ENCODE data around the gene ZMIZ2. TPM values are rescaled to one million over a fixed set of nuclear protein-coding genes. Genes with fewer than 3 reads are reported as not detected.

Gene ZMIZ2
- total and polyA plus RNA-seq, 2 experiments from 2014 or later, result 15.5 to 46.1 TPM

DNA sequence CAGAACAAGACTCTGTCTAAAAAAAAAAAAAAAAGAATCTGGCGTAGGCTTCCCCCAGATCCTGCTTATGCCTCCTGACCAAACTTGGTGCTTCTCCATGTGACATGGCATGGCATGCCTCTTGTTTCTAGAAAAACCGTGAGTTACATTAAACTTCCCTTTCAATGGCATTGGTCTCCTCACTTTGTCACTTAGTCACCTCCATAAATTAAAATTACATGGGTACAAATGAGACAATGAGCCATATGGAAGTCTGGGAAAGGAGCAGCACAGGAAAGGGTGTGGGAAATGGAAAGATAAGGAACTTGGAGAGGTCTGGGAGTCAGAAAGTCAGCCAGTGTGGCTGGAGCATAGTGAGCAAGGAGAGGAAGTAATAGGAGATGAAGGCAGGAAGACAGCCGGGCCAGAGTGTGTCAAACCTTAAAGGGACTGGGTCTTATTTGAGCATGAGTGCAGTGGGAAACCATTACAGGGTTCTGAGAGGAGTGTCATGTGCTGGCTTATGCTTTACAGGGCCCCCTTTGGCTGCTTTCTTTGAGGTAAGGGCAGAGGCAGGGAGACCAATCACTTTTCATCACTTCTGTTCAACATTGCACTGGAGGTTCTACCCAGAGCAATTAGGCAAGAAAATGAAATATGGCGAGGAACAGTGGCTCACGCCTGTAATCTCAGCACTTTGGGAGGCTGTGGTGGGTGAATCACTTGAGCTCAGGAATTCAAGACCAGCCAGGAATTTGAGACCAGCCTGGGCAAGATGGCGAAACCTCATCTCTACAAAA is 21.3 kb upstream of the ZMIZ2 start:
- H3K79me2 ChIP-seq (replicated peaks; ENCODE audit: insufficient read depth), result no peaks in the 10 kb centered on the region
- no peak overlapping the region for H3K27ac Mint-ChIP-seq
- H3K36me3 ChIP-seq (ENCODE audit: insufficient read depth), result no peaks in the 10 kb centered on the region
- no peaks in the 10 kb centered on the region for H4K20me1 ChIP-seq (replicated peaks; ENCODE audit: insufficient read depth)
- H3K27me3 ChIP-seq (ENCODE audit: insufficient read depth), result no peaks in the 10 kb centered on the region
- H3K4me1 ChIP-seq (ENCODE audit: insufficient read depth), result no peaks in the 10 kb centered on the region
- no peak overlapping the region for H3K4me3 Mint-ChIP-seq
- no peak for TF ChIP-seq CREB1 (CRISPR knock-in tag; IDR thresholded peaks at IDR 0.05; ENCODE audit: low read depth)
- TF ChIP-seq NANOG (IDR thresholded peaks at IDR 0.05; ENCODE audit: borderline replicate concordance), result no peak
- TF ChIP-seq, protein P1, sequence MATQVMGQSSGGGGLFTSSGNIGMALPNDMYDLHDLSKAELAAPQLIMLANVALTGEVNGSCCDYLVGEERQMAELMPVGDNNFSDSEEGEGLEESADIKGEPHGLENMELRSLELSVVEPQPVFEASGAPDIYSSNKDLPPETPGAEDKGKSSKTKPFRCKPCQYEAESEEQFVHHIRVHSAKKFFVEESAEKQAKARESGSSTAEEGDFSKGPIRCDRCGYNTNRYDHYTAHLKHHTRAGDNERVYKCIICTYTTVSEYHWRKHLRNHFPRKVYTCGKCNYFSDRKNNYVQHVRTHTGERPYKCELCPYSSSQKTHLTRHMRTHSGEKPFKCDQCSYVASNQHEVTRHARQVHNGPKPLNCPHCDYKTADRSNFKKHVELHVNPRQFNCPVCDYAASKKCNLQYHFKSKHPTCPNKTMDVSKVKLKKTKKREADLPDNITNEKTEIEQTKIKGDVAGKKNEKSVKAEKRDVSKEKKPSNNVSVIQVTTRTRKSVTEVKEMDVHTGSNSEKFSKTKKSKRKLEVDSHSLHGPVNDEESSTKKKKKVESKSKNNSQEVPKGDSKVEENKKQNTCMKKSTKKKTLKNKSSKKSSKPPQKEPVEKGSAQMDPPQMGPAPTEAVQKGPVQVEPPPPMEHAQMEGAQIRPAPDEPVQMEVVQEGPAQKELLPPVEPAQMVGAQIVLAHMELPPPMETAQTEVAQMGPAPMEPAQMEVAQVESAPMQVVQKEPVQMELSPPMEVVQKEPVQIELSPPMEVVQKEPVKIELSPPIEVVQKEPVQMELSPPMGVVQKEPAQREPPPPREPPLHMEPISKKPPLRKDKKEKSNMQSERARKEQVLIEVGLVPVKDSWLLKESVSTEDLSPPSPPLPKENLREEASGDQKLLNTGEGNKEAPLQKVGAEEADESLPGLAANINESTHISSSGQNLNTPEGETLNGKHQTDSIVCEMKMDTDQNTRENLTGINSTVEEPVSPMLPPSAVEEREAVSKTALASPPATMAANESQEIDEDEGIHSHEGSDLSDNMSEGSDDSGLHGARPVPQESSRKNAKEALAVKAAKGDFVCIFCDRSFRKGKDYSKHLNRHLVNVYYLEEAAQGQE (IDR thresholded peaks at IDR 0.05; ENCODE audit: unreplicated experiment), result no peak
- TF ChIP-seq POLR2AphosphoS5 (IDR thresholded peaks at IDR 0.05; ENCODE audit: low read depth), result no peak
- TF ChIP-seq, protein P2, sequence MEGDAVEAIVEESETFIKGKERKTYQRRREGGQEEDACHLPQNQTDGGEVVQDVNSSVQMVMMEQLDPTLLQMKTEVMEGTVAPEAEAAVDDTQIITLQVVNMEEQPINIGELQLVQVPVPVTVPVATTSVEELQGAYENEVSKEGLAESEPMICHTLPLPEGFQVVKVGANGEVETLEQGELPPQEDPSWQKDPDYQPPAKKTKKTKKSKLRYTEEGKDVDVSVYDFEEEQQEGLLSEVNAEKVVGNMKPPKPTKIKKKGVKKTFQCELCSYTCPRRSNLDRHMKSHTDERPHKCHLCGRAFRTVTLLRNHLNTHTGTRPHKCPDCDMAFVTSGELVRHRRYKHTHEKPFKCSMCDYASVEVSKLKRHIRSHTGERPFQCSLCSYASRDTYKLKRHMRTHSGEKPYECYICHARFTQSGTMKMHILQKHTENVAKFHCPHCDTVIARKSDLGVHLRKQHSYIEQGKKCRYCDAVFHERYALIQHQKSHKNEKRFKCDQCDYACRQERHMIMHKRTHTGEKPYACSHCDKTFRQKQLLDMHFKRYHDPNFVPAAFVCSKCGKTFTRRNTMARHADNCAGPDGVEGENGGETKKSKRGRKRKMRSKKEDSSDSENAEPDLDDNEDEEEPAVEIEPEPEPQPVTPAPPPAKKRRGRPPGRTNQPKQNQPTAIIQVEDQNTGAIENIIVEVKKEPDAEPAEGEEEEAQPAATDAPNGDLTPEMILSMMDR (conservative IDR thresholded peaks at IDR 0.05; ENCODE audit: low read depth in 2 of 2), result no peak
- no peak for TF ChIP-seq JUNB (IDR thresholded peaks at IDR 0.05; ENCODE audit: unreplicated experiment)
- no peak for TF ChIP-seq ZNF114 (CRISPR knock-in tag; IDR thresholded peaks at IDR 0.05)
- TF ChIP-seq, protein P3, sequence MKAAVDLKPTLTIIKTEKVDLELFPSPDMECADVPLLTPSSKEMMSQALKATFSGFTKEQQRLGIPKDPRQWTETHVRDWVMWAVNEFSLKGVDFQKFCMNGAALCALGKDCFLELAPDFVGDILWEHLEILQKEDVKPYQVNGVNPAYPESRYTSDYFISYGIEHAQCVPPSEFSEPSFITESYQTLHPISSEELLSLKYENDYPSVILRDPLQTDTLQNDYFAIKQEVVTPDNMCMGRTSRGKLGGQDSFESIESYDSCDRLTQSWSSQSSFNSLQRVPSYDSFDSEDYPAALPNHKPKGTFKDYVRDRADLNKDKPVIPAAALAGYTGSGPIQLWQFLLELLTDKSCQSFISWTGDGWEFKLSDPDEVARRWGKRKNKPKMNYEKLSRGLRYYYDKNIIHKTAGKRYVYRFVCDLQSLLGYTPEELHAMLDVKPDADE (IDR thresholded peaks at IDR 0.05), result no peak
- TF ChIP-seq, protein P4, sequence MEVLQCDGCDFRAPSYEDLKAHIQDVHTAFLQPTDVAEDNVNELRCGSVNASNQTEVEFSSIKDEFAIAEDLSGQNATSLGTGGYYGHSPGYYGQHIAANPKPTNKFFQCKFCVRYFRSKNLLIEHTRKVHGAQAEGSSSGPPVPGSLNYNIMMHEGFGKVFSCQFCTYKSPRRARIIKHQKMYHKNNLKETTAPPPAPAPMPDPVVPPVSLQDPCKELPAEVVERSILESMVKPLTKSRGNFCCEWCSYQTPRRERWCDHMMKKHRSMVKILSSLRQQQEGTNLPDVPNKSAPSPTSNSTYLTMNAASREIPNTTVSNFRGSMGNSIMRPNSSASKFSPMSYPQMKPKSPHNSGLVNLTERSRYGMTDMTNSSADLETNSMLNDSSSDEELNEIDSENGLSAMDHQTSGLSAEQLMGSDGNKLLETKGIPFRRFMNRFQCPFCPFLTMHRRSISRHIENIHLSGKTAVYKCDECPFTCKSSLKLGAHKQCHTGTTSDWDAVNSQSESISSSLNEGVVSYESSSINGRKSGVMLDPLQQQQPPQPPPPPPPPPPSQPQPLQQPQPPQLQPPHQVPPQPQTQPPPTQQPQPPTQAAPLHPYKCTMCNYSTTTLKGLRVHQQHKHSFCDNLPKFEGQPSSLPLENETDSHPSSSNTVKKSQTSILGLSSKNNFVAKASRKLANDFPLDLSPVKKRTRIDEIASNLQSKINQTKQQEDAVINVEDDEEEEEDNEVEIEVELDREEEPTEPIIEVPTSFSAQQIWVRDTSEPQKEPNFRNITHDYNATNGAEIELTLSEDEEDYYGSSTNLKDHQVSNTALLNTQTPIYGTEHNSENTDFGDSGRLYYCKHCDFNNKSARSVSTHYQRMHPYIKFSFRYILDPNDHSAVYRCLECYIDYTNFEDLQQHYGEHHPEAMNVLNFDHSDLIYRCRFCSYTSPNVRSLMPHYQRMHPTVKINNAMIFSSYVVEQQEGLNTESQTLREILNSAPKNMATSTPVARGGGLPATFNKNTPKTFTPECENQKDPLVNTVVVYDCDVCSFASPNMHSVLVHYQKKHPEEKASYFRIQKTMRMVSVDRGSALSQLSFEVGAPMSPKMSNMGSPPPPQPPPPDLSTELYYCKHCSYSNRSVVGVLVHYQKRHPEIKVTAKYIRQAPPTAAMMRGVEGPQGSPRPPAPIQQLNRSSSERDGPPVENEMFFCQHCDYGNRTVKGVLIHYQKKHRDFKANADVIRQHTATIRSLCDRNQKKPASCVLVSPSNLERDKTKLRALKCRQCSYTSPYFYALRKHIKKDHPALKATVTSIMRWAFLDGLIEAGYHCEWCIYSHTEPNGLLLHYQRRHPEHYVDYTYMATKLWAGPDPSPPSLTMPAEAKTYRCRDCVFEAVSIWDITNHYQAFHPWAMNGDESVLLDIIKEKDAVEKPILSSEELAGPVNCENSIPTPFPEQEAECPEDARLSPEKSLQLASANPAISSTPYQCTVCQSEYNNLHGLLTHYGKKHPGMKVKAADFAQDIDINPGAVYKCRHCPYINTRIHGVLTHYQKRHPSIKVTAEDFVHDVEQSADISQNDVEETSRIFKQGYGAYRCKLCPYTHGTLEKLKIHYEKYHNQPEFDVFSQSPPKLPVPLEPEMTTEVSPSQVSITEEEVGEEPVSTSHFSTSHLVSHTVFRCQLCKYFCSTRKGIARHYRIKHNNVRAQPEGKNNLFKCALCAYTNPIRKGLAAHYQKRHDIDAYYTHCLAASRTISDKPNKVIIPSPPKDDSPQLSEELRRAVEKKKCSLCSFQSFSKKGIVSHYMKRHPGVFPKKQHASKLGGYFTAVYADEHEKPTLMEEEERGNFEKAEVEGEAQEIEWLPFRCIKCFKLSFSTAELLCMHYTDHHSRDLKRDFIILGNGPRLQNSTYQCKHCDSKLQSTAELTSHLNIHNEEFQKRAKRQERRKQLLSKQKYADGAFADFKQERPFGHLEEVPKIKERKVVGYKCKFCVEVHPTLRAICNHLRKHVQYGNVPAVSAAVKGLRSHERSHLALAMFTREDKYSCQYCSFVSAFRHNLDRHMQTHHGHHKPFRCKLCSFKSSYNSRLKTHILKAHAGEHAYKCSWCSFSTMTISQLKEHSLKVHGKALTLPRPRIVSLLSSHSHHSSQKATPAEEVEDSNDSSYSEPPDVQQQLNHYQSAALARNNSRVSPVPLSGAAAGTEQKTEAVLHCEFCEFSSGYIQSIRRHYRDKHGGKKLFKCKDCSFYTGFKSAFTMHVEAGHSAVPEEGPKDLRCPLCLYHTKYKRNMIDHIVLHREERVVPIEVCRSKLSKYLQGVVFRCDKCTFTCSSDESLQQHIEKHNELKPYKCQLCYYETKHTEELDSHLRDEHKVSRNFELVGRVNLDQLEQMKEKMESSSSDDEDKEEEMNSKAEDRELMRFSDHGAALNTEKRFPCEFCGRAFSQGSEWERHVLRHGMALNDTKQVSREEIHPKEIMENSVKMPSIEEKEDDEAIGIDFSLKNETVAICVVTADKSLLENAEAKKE (CRISPR knock-in tag; IDR thresholded peaks at IDR 0.05), result no peak
- TF ChIP-seq EZH2phosphoT487 (IDR thresholded peaks at IDR 0.05; ENCODE audit: unreplicated experiment), result no peak
- TF ChIP-seq EZH2 (IDR thresholded peaks at IDR 0.05; ENCODE audit: low read depth, unreplicated experiment), result no peak
- no peak for TF ChIP-seq ZNF331 (CRISPR knock-in tag; IDR thresholded peaks at IDR 0.05; ENCODE audit: low read depth)
- TF ChIP-seq STAT1 (IDR thresholded peaks at IDR 0.05; ENCODE audit: unreplicated experiment), result no peak
- no peaks in the 10 kb centered on the region for H3F3A ChIP-seq (replicated peaks; ENCODE audit: low read depth)
- H3K27ac ChIP-seq (ENCODE audit: low read depth), result no peak overlapping the region
- no peak overlapping the region for H3K4me3 ChIP-seq
- ATAC-seq, result no peak
- no peaks in the 10 kb centered on the region for H3K36me3 Mint-ChIP-seq (ENCODE audit: low read depth)
- no peaks in the 10 kb centered on the region for H3K9me2 ChIP-seq (ENCODE audit: insufficient read depth)
- H3K4me1 Mint-ChIP-seq, result no peaks in the 10 kb centered on the region
- no peak overlapping the region for H3K4me2 ChIP-seq
- H3K9me3 Mint-ChIP-seq, result no peaks in the 10 kb centered on the region; the same call in 2 of the 3 replicates
- peaks cover 2% of the 10 kb centered on the region for H3K27me3 Mint-ChIP-seq (ENCODE audit: insufficient read depth, low read depth, poor library complexity)
- no peak for DNase-seq (ENCODE audit: low spot score)
- H2AFZ ChIP-seq, result peak overlapping the region; percentile 87

Measured in GM23338 (cell line).